GM23338 (cell line): Measurements from ENCODE around the gene NKX2-2. TPM values are rescaled to one million over a fixed set of nuclear protein-coding genes. Genes with fewer than 3 reads are reported as not detected.

Experiments used
- ATAC-seq: fragments of 200-7000 bp; cut with Tn5 transposase; 3 replicates; pipeline ENCODE4 v1.9.1; 2020
- DNase-seq: peaks from one replicate; pipeline ENCODE4 v3.0.0-alpha.2; 2015; ENCODE audit warnings: low spot score
- H2AFZ ChIP-seq: fragments of 200-600 bp; sonication (generic); 2 replicates; pipeline ENCODE4 v1.8.0; 2016; ENCODE audit warnings: antibody characterized with exemption, mild to moderate bottlenecking, moderate library complexity
- H3F3A ChIP-seq: fragments of 200-600 bp; sonication (generic); replicated peaks from 2 replicates; pipeline ENCODE4 v1.8.0; 2017; ENCODE audit warnings: antibody characterized with exemption, mixed run types, low read depth
- H3K27ac ChIP-seq: fragments of 200-600 bp; sonication (generic); 2 replicates; pipeline ENCODE4 v1.6.1; 2016; ENCODE audit warnings: low read depth
- H3K27me3 ChIP-seq: fragments of 200-600 bp; sonication (generic); 2 replicates; pipeline ENCODE4 v1.8.0; 2016; ENCODE audit warnings: mild to moderate bottlenecking, mixed run types, moderate library complexity; ENCODE audit not compliant: insufficient read depth
- H3K36me3 ChIP-seq: fragments of 200-600 bp; sonication (generic); 2 replicates; pipeline ENCODE4 v1.8.0; 2016; ENCODE audit warnings: mild to moderate bottlenecking; ENCODE audit not compliant: insufficient read depth
- H3K4me1 ChIP-seq: fragments of 200-600 bp; sonication (generic); 2 replicates; pipeline ENCODE4 v1.8.0; 2016; ENCODE audit warnings: mild to moderate bottlenecking, moderate library complexity; ENCODE audit not compliant: insufficient read depth
- H3K4me2 ChIP-seq: fragments of 200-600 bp; sonication (generic); 2 replicates; pipeline ENCODE4 v1.7.1; 2017; ENCODE audit warnings: mixed run types
- H3K4me3 ChIP-seq: fragments of 200-600 bp; sonication (generic); 2 replicates; pipeline ENCODE4 v1.6.1; 2016; ENCODE audit warnings: mixed run types
- H3K79me2 ChIP-seq: fragments of 200-600 bp; sonication (generic); replicated peaks from 2 replicates; pipeline ENCODE4 v1.8.0; 2017; ENCODE audit warnings: mild to moderate bottlenecking; ENCODE audit not compliant: insufficient read depth
- H3K9me2 ChIP-seq: fragments of 200-600 bp; sonication (generic); 2 replicates; pipeline ENCODE4 v1.8.0; 2017; ENCODE audit not compliant: insufficient read depth
- H4K20me1 ChIP-seq: fragments of 200-600 bp; sonication (generic); replicated peaks from 2 replicates; pipeline ENCODE4 v1.8.0; 2017; ENCODE audit warnings: mild to moderate bottlenecking; ENCODE audit not compliant: insufficient read depth
- H3K27ac Mint-ChIP-seq: 2 replicates; pipeline ENCODE4 v1.8.0; 2020; ENCODE audit warnings: inconsistent platforms, mild to moderate bottlenecking, moderate library complexity, mixed read lengths
- H3K27me3 Mint-ChIP-seq: 3 replicates; pipeline ENCODE4 v1.8.0; 2022; ENCODE audit warnings: low read depth, mild to moderate bottlenecking, moderate library complexity, mixed read lengths, inconsistent platforms; ENCODE audit not compliant: insufficient read depth, poor library complexity
- H3K36me3 Mint-ChIP-seq: 3 replicates; pipeline ENCODE4 v1.8.0; 2021; ENCODE audit warnings: low read depth, mild to moderate bottlenecking, inconsistent platforms, moderate library complexity, mixed read lengths
- H3K4me1 Mint-ChIP-seq: 3 replicates; pipeline ENCODE4 v1.8.0; 2020; ENCODE audit warnings: mild to moderate bottlenecking, inconsistent platforms, mixed read lengths
- H3K4me3 Mint-ChIP-seq: 3 replicates; pipeline ENCODE4 v1.8.0; 2021; ENCODE audit warnings: moderate library complexity, mild to moderate bottlenecking, inconsistent platforms, mixed read lengths
- H3K9me3 Mint-ChIP-seq: 3 replicates; pipeline ENCODE4 v1.8.0; 2020; ENCODE audit warnings: moderate library complexity, mild to moderate bottlenecking, inconsistent platforms, mixed read lengths
- CREB1 ChIP-seq: fragments of 250-450 bp; sonication (Bioruptor Pico); IDR thresholded peaks from 2 replicates; pipeline ENCODE4 v1.5.0; 2020; ENCODE audit warnings: low read depth, mild to moderate bottlenecking, moderate library complexity
- CTCF ChIP-seq, 2 experiments: fragments of 200-600 bp in 1 of 2; sonication (generic) in 1 of 2; conservative IDR thresholded peaks; 2 replicates each; pipeline versions ENCODE4 v1.5.1 to v1.6.1; 2016 to 2017; ENCODE audit warnings: antibody characterized with exemption in 2 of 2, low read depth in 2 of 2, mild to moderate bottlenecking in 2 of 2, moderate library complexity in 1 of 2
- ETS1 ChIP-seq: IDR thresholded peaks from 2 replicates; pipeline ENCODE4 v1.6.1; 2016; ENCODE audit warnings: antibody characterized with exemption
- EZH2phosphoT487 ChIP-seq: fragments of 200-600 bp; sonication (generic); IDR thresholded peaks from one replicate; pipeline ENCODE4 v1.8.1; 2018; ENCODE audit warnings: antibody characterized with exemption; ENCODE audit not compliant: unreplicated experiment
- JUNB ChIP-seq: IDR thresholded peaks from one replicate; pipeline ENCODE4 v1.6.1; 2016; ENCODE audit warnings: antibody characterized with exemption; ENCODE audit not compliant: unreplicated experiment
- NANOG ChIP-seq: IDR thresholded peaks from 2 replicates; pipeline ENCODE4 v1.6.1; 2016; ENCODE audit warnings: antibody characterized with exemption, borderline replicate concordance
- POLR2AphosphoS5 ChIP-seq: IDR thresholded peaks from 2 replicates; pipeline ENCODE4 v1.6.1; 2016; ENCODE audit warnings: antibody characterized with exemption, low read depth
- REST ChIP-seq: IDR thresholded peaks from one replicate; pipeline ENCODE4 v1.6.1; 2018; ENCODE audit warnings: antibody characterized with exemption; ENCODE audit not compliant: unreplicated experiment
- STAT1 ChIP-seq: IDR thresholded peaks from one replicate; pipeline ENCODE4 v1.6.1; 2016; ENCODE audit warnings: antibody characterized with exemption; ENCODE audit not compliant: unreplicated experiment
- ZNF462 ChIP-seq: fragments of 250-450 bp; sonication (Bioruptor Pico); IDR thresholded peaks from 2 replicates; pipeline ENCODE4 v1.5.0; 2020; ENCODE audit warnings: mild to moderate bottlenecking, moderate library complexity
- polyA plus RNA-seq: library from polyadenylated mRNA; unstranded; fragments of >200 nt; fragmentation: Nextera tagmentation; extraction: Ambion mirVana; gene quantifications from 2 replicates; pipeline ENCODE4 v1.2.1, GENCODE V29; 2016
- total RNA-seq: library from RNA; depleted of rRNA; stranded (reverse); fragments of >200 nt; shearing (Covaris generic); gene quantifications from 2 replicates; pipeline ENCODE4 v1.2.3, GENCODE V29; 2014

NKX2-2 gene
- total and polyA plus RNA-seq, 2 experiments from 2014 or later, result not detected

- TF ChIP-seq ETS1, result no peak
- TF ChIP-seq ZNF462 (CRISPR knock-in tag), result no peak
- TF ChIP-seq CREB1 (CRISPR knock-in tag), result no peak
These were observed 40.6 kb upstream of the NKX2-2 start (continued) for GRCh38 chr20:21554376-21554890.

GRCh38 chr20:21550587-21550986 is 36.7 kb upstream of the NKX2-2 start:
- DNase-seq (no peak), ATAC-seq (no peak)
- Mint-ChIP-seq H3K27ac (no peak overlapping the region), H3K4me3 (no peak overlapping the region), H3K27me3 (no peaks in the 10 kb centered on the region), H3K9me3 (no peaks in the 10 kb centered on the region), H3K36me3 (no peaks in the 10 kb centered on the region), H3K4me1 (peaks cover 13% of the 10 kb centered on the region)
- Histone ChIP-seq H3K9me2 (no peaks in the 10 kb centered on the region), H3K4me2 (no peak overlapping the region), H3K79me2 (no peaks in the 10 kb centered on the region), H2AFZ (0 out of 2 replicates have a peak overlapping the region, but pooled peaks have one; percentile 12), H4K20me1 (no peaks in the 10 kb centered on the region), H3F3A (no peaks in the 10 kb centered on the region), H3K36me3 (no peaks in the 10 kb centered on the region), H3K27me3 (no peaks in the 10 kb centered on the region), H3K27ac (no peak overlapping the region), H3K4me3 (no peak overlapping the region), H3K4me1 (peaks cover 17% of the 10 kb centered on the region)
- TF ChIP-seq JUNB, result no peak
- TF ChIP-seq ETS1, result no peak
- TF ChIP-seq REST, result no peak
- no peak for TF ChIP-seq CTCF (conservative IDR thresholded peaks at IDR 0.05; ENCODE audit: low read depth in 2 of 2)
- TF ChIP-seq POLR2AphosphoS5, result no peak
- no peak for TF ChIP-seq EZH2phosphoT487
- no peak for TF ChIP-seq NANOG
- no peak for TF ChIP-seq STAT1
